Measurements from ENCODE around the gene PDE3A.
A peak's percentile ranks its signal among the peaks of the same experiment; 100 is the strongest.

Gene PDE3A

GRCh38 chr12:20646239-20646827 lies 278.0 kb downstream of the PDE3A start:
- TF ChIP-seq CTCF (IDR thresholded peaks at IDR 0.05), result peak; percentile 69

- no peak for TF ChIP-seq CTCF (IDR thresholded peaks at IDR 0.05)
These were observed 285.5 kb downstream of the PDE3A start for GRCh38 chr12:20653871-20654270.

GRCh38 chr12:20656600-20656999 lies 288.3 kb downstream of the PDE3A start:
- TF ChIP-seq CTCF (IDR thresholded peaks at IDR 0.05), result no peak

- TF ChIP-seq CTCF (IDR thresholded peaks at IDR 0.05), result no peak
These were observed 289.2 kb downstream of the PDE3A start for GRCh38 chr12:20657496-20657895.

- no peak; the same call in 1 of the 2 replicates for TF ChIP-seq CTCF (IDR thresholded peaks at IDR 0.05)
These were observed 313.0 kb downstream of the PDE3A start for GRCh38 chr12:20681334-20681733.

- TF ChIP-seq CTCF (IDR thresholded peaks at IDR 0.05), result no peak
These were observed 326.9 kb downstream of the PDE3A start, which contains the start of gene SLCO1C1 for GRCh38 chr12:20695232-20695631. SLCO1C1 (plus strand) TSS chr12:20695332; CDS start chr12:20699577, 4,245 bp downstream.

- TF ChIP-seq CTCF (IDR thresholded peaks at IDR 0.05), result no peak
These were observed 328.0 kb downstream of the PDE3A start for GRCh38 chr12:20696181-20696905.

All from LNCAP (cell line).